GM19452 (cell line): ENCODE results near the gene DUOX2.
A peak's percentile ranks its signal among the peaks of the same experiment; 100 is the strongest.
"Not testable (repeated sequence)": the region's sequence is repeated elsewhere in the genome, so short reads cannot be mapped to it uniquely, and the experiment has no call there.

Source experiments
- ATAC-seq: cut with Tn5 transposase; IDR thresholded peaks from one replicate; pipeline ENCODE4 v1.9.1; 2021; ENCODE audit not compliant: unreplicated experiment

The DUOX2 gene

GRCh38 chr15:45120081-45120972 lies 6.4 kb upstream of the DUOX2 start:
- no peak for ATAC-seq

- ATAC-seq: no peak
Measured at GRCh38 chr15:45118996-45119395, 5.0 kb upstream of the DUOX2 start.

DNA sequence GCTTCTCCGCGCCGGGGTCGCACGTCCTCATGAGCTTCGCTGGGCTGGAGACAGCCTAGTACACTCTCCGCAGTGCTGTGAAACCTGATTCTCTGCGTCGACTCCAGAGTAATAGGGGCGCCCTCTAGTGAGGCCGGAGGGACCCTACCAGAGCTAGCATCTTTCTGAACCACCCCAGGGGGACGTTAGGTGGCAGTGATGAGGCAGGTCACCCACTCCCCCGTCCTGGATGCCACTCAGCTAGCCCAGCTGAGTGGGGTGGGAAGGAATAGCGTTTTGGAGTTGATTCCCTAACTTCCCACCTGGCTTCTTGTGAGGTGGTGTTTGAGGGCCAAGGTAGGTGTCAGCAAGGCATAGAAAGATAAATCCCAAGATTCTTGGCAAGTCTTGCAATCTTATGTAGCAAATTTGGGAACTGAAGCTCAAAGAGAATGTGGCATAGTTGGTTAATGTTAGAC lies 4.2 kb upstream of the DUOX2 start:
- peak; percentile 82 for ATAC-seq

GRCh38 chr15:45117308-45118130 lies 3.5 kb upstream of the DUOX2 start:
- ATAC-seq: no peak

DNA sequence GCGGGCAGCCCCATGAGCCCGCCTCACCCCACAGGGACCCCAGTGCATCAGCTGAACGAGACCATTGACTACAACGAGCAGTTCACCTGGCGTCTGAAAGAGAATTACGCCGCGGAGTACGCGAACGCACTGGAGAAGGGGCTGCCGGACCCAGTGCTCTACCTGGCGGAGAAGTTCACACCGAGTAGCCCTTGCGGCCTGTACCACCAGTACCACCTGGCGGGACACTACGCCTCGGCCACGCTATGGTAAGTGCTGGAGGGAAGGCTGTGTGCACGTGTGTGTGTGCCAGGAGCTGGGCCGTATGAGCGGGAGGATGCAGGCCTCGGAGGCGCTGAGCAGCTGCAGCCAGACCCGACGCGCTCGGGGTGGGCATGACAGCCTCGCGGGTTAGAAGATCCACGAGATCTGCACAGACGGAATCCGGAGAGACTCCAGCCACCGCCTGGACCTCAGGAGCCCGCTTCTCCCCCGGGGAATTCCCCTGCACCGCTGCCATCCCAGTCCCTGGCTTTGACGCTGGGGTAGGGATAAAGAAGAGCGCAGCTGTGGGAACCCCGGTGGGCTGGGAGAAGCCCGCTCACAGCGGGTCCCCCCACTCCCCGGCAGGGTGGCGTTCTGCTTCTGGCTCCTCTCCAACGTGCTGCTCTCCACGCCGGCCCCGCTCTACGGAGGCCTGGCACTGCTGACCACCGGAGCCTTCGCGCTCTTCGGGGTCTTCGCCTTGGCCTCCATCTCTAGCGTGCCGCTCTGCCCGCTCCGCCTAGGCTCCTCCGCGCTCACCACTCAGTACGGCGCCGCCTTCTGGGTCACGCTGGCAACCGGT lies 2.7 kb upstream of the DUOX2 start:
- ATAC-seq: no peak

- ATAC-seq: no peak
Measured at GRCh38 chr15:45116006-45116481, 2.1 kb upstream of the DUOX2 start.

GRCh38 chr15:45115312-45115820 lies 1.4 kb upstream of the DUOX2 start:
- no peak for ATAC-seq

DNA sequence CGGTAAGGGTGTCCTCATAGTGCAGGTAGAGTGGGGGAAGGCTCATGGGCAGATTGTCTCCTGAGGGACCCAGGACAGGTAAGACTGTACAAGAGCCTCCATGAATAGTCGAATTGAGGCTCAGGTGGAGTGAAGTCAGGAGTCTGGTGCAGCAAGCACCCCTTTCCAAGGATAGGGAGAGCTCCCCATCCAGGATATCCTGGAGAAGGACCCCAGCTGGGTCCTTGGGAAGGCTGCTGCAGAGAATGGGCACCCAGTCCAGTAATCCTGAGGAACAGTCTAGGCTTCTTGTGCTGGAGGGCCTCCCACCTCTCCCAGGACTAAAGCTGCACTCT lies 746 bp upstream of the DUOX2 start:
- ATAC-seq: no peak

- ATAC-seq: no peak
Measured at GRCh38 chr15:45113380-45113990, 487 bp downstream of the DUOX2 start.

DNA sequence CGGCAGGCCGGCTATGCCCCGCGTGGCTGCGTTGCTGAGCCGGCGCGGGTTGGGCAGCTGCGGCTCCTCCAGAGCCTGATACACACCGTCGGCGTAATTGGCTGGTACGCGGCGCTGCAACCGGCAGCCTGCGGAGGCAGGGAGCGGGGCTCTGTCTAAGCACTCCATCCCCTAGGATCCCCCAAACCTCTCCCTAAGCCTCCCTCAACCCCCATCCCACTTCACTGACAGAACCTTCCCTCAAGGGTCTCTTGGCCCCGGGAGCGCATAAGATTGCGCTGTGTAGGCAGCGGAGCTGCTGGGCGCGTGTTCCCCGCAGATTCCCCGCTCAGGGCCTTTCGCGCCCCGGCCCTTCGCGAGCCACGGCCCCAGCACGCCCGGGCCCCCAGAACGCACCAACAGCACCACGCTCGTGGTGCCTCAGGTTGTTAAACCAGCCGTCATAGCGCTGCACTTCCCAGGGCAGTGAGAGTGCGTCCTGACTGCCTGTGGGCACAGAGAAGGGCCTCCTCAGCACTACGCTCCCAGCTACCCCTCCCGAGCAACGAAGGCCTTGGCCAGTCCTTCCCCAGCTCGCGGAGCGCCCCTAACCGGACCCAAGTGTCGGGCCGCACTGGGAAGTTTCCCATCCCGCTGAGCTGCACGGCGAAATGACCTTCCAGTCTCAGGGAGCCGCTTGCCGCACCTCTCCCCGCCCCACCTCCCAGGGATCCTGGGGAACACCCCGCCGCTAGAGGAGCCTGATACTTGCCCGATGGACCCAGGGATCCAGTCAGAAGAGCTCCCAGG lies 1.2 kb downstream of the DUOX2 start:
- no peak for ATAC-seq

GRCh38 chr15:45112143-45112590 lies 1.8 kb downstream of the DUOX2 start:
- no peak for ATAC-seq

DNA sequence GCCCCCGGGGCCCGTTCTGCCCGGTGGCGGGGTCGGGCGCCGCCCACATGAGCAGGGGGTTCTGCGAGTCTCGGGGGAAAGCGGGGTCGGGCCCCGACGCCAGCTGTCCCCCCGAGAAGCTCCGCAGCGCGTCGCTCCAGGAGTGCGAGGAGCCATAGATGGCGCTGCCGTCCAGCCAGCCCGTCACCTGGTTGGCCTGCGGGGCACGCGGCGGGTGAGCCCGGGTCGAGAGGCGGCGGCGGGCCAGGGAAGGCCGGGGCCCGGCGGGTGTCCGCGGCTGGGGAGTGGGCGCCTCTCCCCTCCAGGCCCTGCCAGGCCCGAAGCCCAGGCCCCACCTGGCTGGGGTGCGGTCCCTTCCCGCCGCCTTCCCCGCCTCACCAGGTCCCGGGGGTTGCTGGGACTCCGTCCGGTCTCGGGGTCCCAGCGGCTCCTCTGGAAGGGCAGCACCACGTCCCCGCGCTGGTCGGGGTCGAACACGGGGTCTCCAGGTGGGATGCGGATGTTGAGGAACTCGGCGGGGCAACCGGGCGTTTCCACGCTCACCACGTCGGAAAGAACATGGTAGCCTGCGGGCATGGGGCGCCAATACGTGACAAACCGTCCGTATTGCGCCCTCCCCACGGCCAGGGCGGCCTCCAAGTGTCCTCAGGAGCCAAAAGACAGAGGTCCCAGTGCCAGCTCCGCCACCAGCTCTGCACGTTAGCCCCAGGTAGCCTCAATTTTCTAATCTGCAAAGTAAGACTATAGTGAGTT lies 2.4 kb downstream of the DUOX2 start:
- no peak for ATAC-seq

DNA sequence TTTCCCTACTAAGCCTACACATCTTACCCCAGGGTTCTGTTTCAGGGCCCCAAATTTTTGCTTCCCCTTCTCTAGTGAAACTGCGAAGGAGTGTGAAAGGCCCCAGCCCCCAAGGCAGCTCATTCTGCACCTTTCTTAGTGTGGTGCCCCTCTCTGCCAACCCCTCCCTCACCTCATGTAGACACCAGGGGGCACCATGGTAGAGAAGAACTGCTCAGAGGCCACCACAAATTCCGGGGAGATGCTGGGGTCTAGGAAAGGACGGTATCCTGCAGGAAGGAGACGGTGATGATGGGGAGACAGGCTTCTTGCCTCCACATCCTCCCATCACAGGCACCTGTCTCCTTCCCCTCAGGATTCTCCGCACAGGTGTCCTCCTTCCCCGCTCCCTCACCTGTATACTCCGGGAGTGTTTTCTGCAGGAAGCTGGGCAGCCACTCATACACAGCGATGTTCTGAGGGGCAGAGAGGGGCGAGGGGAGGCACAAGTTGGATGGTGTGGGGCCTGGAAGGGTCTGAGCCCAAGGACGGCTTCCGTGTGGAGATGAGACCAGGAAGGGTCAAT lies 3.6 kb downstream of the DUOX2 start:
- no peak for ATAC-seq

DNA sequence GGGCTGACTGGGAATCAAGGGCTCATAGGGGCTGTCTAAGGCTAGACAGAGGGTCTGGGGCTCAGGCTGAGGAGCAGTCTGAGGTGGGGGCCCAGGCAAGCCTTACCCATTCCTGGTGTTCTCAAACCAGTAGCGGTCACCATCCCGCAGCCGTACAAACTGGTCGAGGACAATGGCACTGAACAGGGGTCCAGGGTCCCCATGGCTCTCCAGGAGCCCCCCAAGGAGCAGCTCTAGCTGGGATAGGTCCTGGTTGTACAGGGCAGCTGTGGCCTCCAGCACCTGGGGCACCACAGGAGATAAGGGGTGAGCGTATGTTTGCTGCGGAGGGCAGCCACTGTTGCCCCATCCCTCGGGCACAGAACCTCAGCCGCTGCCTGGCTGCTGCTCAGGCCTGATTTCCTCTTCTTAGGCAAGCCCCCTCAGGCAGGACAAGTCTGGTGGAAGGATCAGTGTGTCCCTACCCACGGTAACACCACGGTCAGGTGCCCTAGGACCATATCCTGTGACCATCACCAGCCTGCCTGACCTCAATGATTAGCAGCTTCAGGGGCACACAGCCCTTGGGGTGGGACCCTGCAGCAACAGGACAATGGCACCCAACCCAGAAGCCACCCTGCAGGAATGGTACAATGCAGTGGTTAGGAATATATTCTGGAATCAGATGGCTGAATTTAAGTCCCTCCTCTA lies 5.9 kb downstream of the DUOX2 start:
- ATAC-seq: no peak

DNA sequence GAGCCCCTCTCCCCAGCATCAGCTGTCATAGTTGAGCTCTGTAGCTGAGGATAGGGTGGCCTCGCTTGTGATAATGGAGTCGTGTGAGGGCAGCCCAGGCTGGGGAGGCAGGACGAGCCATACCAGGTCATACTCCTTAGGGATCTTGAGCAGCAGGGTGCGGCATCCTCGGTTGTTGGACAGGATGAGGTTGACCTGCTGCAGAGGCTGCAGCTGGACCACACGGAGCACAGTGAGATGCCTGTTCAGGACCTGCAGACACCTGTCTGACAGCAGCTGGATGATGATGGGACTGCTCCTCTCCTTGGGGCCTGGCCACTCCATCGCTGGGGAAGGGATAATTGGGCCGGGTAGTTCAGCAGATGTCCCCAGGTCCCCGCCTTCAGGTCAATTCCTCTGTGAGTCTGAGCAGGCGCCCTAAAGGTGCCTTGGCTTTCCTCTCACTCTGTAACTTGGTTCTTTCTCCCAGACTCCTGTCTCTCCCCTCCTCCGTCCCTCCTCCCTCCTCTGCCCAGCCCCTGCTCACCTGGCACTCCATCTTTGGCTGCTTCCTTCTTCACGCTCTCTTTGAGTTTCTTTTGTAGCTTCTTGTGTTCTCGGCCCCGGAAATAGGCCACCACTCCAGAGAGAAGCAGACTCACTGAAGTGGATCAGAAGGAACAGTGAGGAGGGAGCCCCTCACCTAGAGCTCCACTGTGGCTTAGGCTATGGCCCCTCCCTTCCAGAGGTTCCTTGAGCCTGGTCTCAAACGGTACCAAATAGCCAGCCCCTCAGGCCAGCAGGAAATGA lies 7.8 kb downstream of the DUOX2 start:
- ATAC-seq: no peak

DNA sequence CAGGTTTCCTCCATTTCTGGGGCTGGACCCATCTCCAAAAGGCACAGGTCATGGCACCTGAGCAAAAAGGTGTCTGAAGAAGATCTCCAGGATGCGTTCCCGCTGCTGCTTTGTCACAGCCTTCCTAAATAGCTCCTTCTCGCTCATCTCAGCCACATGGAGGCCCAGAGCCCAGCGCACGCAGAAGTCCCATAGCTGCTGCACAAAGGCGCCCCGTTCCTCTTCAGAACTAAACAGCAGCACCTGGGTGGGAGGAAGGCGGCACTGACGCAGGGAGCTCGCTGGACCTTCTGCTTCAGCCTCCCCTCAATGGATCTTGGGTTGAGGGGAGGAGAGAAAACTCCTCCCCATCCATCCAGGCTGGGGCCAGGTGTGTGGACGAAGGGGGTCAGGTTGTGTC lies 8.4 kb downstream of the DUOX2 start:
- no peak for ATAC-seq

DNA sequence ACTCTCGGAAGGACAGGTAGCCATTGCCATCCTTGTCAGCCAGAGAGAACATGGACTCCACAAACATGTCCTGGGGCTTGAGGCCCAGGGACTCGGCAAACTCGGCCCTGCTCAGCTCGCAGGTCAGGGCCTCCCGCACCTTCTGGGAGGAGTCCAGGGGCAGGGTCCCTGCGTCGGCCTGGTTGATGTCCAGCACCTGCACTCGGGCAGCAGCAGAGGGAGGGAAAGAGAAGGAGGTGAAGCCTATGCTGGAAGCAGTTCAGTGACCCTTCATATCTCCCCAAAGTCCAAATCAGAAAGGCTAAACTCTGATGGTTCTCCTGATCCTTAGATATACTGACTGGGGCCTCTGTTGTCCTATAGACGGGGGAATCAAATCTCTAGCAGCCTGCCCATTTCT lies 9.8 kb downstream of the DUOX2 start:
- ATAC-seq: not testable (repeated sequence)
